SU-DHL-6 (cell line): ENCODE data around the gene CARHSP1.

Experiments
- CTCF ChIP-seq: fragments of 200-600 bp; sonication (generic); IDR thresholded peaks from one replicate; pipeline ENCODE4 v1.5.1; 2017; ENCODE audit warnings: antibody characterized with exemption, mild to moderate bottlenecking, low read length, moderate library complexity; ENCODE audit not compliant: insufficient read depth, poor library complexity, severe bottlenecking
- EZH2phosphoT487 ChIP-seq: fragments of 200-600 bp; sonication (generic), shearing (Covaris generic); conservative IDR thresholded peaks from 2 replicates; pipeline ENCODE4 v1.6.1; 2018; ENCODE audit warnings: mild to moderate bottlenecking, antibody characterized with exemption, low read length, moderate library complexity, mixed read lengths

- TF ChIP-seq CTCF (no peak), EZH2phosphoT487 (no peak)
These were observed 46.4 kb downstream of the CARHSP1 start for GRCh38 chr16:8822403-8822802.
